A549 (cell line): ENCODE measurements around the gene CBFB. TPM values are rescaled to one million over a fixed set of nuclear protein-coding genes. Genes with fewer than 3 reads are reported as not detected.
A peak's percentile ranks its signal among the peaks of the same experiment; 100 is the strongest.

ENCODE experiments used
- ATAC-seq, 2 experiments: fragments of 200-7000 bp in 1 of 2; fragments of >200 bp in 1 of 2; cut with Nextera tagmentation in 1 of 2; cut with Tn5 transposase in 1 of 2; 3 replicates each; pipeline versions ENCODE4 v1.8.0 to v1.9.1; 2018 to 2020; ENCODE audit warnings: mild to moderate bottlenecking in 1 of 2, moderate library complexity in 1 of 2
- CTCF ChIA-PET: fragments of 300-600 bp; sonication (Branson Sonifier 250); formaldehyde crosslinking; extraction: SDS; loops from one replicate; lab custom pipeline; 2021; ENCODE audit warnings: antibody characterized with exemption, inconsistent platforms; lab: Yijun Ruan, JAX
- POLR2A ChIA-PET: fragments of 350-600 bp; formaldehyde crosslinking; extraction: SDS; loops from one replicate; lab custom pipeline; 2021; ENCODE audit warnings: antibody characterized with exemption, inconsistent platforms; lab: Yijun Ruan, JAX
- DNase-seq, 2 experiments: peaks; one replicate each; pipeline versions ENCODE4 v3.0.0 to v3.0.0-alpha.2; 2011 to 2016; ENCODE audit warnings: low read depth in 1 of 2, low spot score in 1 of 2
- FAIRE-seq: peaks from 2 replicates; lab custom pipeline; 2011; peaks lifted over from hg19 to GRCh38; lab: Jason Lieb, UNC
- H3K27ac ChIP-seq, 2 experiments: fragments of >200 bp; sonication (Bioruptor Twin); formaldehyde crosslinking; 3 replicates each; pipeline ENCODE4 v1.5.1; 2016 to 2017
- H3K4me1 ChIP-seq: fragments of >200 bp; sonication (Bioruptor Twin); formaldehyde crosslinking; 3 replicates; pipeline ENCODE4 v1.6.1; 2016
- H3K4me2 ChIP-seq: fragments of >200 bp; sonication (Bioruptor Twin); formaldehyde crosslinking; 3 replicates; pipeline ENCODE4 v1.6.1; 2016
- H3K4me3 ChIP-seq: fragments of >200 bp; sonication (Bioruptor Twin); formaldehyde crosslinking; 3 replicates; pipeline ENCODE4 v1.5.1; 2016
- H3K9me3 ChIP-seq: fragments of >200 bp; sonication (Bioruptor Twin); formaldehyde crosslinking; 3 replicates; pipeline ENCODE4 v1.6.1; 2016
- ATOH8 ChIP-seq: fragments of 250-450 bp; sonication (Bioruptor Pico); IDR thresholded peaks from 2 replicates; pipeline ENCODE4 v1.5.0; 2020; ENCODE audit warnings: low read depth, mild to moderate bottlenecking, moderate library complexity
- BHLHE40 ChIP-seq: IDR thresholded peaks from 2 replicates; pipeline ENCODE4 v1.6.1; 2012; ENCODE audit warnings: low read depth, low read length, inconsistent platforms
- CBX2 ChIP-seq: fragments of 200-600 bp; sonication (generic); IDR thresholded peaks from 2 replicates; pipeline ENCODE4 v1.6.1; 2016; ENCODE audit warnings: low read depth, mild to moderate bottlenecking, borderline replicate concordance
- CEBPB ChIP-seq, 2 experiments: fragments of >200 bp in 1 of 2; sonication (Bioruptor Twin) in 1 of 2; formaldehyde crosslinking in 1 of 2; IDR thresholded peaks; 2 replicates each; pipeline ENCODE4 v1.6.1; 2012 to 2016
- CHD2 ChIP-seq: fragments of 150-350 bp; IDR thresholded peaks from 2 replicates; pipeline ENCODE4 v1.6.1; 2014; ENCODE audit warnings: low read length; ENCODE audit not compliant: partially characterized antibody
- CHD4 ChIP-seq: fragments of 200-600 bp; sonication (generic); IDR thresholded peaks from 2 replicates; pipeline ENCODE4 v1.6.1; 2016; ENCODE audit warnings: antibody characterized with exemption, mild to moderate bottlenecking, borderline replicate concordance
- CTCF ChIP-seq: fragments of >200 bp; sonication (Bioruptor Twin); formaldehyde crosslinking; IDR thresholded peaks from 3 replicates; pipeline ENCODE4 v1.5.1; 2016
- ELK1 ChIP-seq: fragments of 150-350 bp; IDR thresholded peaks from 2 replicates; pipeline ENCODE4 v1.6.1; 2014; ENCODE audit warnings: low read depth, mild to moderate bottlenecking, low read length
- ESRRA ChIP-seq: fragments of 150-350 bp; IDR thresholded peaks from 2 replicates; pipeline ENCODE4 v1.6.1; 2014; ENCODE audit warnings: mild to moderate bottlenecking, low read length, borderline replicate concordance
- FOSL2 ChIP-seq, 2 experiments: fragments of 450-650 bp in 1 of 2; fragments of >200 bp in 1 of 2; sonication (Bioruptor Twin) in 1 of 2; formaldehyde crosslinking; IDR thresholded peaks; 2 replicates each; pipeline versions ENCODE4 v1.5.0 to v1.6.1; 2016 to 2020; ENCODE audit warnings: mild to moderate bottlenecking in 1 of 2, moderate library complexity in 1 of 2
- HDAC2 ChIP-seq: fragments of 200-600 bp; sonication (generic); IDR thresholded peaks from 2 replicates; pipeline ENCODE4 v1.6.1; 2016
- HES2 ChIP-seq: fragments of >200 bp; sonication (Bioruptor Twin); formaldehyde crosslinking; IDR thresholded peaks from 2 replicates; pipeline ENCODE4 v1.6.1; 2016
- HMGXB4 ChIP-seq: fragments of 250-450 bp; sonication (Bioruptor Pico); IDR thresholded peaks from 2 replicates; pipeline ENCODE4 v1.5.0; 2021; ENCODE audit warnings: mild to moderate bottlenecking, moderate library complexity, borderline replicate concordance
- HOXB13 ChIP-seq: fragments of 250-450 bp; sonication (Bioruptor Pico); IDR thresholded peaks from 2 replicates; pipeline ENCODE4 v1.5.0; 2020; ENCODE audit warnings: low read depth, mild to moderate bottlenecking, moderate library complexity
- JUNB ChIP-seq: fragments of >200 bp; sonication (Bioruptor Twin); formaldehyde crosslinking; IDR thresholded peaks from 2 replicates; pipeline ENCODE4 v1.6.1; 2016
- KDM5A ChIP-seq: fragments of 200-600 bp; sonication (generic); IDR thresholded peaks from 2 replicates; pipeline ENCODE4 v1.6.1; 2016; ENCODE audit warnings: antibody characterized with exemption, mild to moderate bottlenecking
- MAX ChIP-seq: IDR thresholded peaks from 2 replicates; pipeline ENCODE4 v1.6.1; 2012
- MYC ChIP-seq: IDR thresholded peaks from 2 replicates; pipeline ENCODE4 v1.6.1; 2012; ENCODE audit warnings: mild to moderate bottlenecking, inconsistent platforms, low read length, improper control_type of control experiment, borderline replicate concordance
- NFE2L2 ChIP-seq: fragments of 150-350 bp; conservative IDR thresholded peaks from 2 replicates; pipeline ENCODE4 v1.6.1; 2014; ENCODE audit warnings: low read length
- NPAS2 ChIP-seq: fragments of 250-450 bp; sonication (Bioruptor Pico); IDR thresholded peaks from 2 replicates; pipeline ENCODE4 v1.8.0; 2022; ENCODE audit warnings: mild to moderate bottlenecking, moderate library complexity, borderline replicate concordance
- POLR2A ChIP-seq: IDR thresholded peaks from 2 replicates; pipeline ENCODE4 v1.6.1; 2012; ENCODE audit warnings: mild to moderate bottlenecking, low read length
- RFX5 ChIP-seq: fragments of 450-650 bp; IDR thresholded peaks from 2 replicates; pipeline ENCODE4 v1.7.1; 2014; ENCODE audit warnings: antibody characterized with exemption, mild to moderate bottlenecking, moderate library complexity
- TFCP2L1 ChIP-seq: fragments of 250-450 bp; sonication (Bioruptor Pico); IDR thresholded peaks from 2 replicates; pipeline ENCODE4 v1.5.0; 2021; ENCODE audit warnings: mild to moderate bottlenecking
- ZC3H11A ChIP-seq: fragments of 450-650 bp; IDR thresholded peaks from 2 replicates; pipeline ENCODE4 v1.6.1; 2014; ENCODE audit warnings: antibody characterized with exemption, mild to moderate bottlenecking
- ZFP36 ChIP-seq: fragments of 450-650 bp; IDR thresholded peaks from 2 replicates; pipeline ENCODE4 v1.6.1; 2014; ENCODE audit warnings: borderline replicate concordance; ENCODE audit not compliant: partially characterized antibody
- ZNF302 ChIP-seq: fragments of 250-450 bp; sonication (Bioruptor Pico); IDR thresholded peaks from 2 replicates; pipeline ENCODE4 v1.9.0; 2021; ENCODE audit warnings: inconsistent platforms, mild to moderate bottlenecking, moderate library complexity
- ZSCAN20 ChIP-seq: fragments of 250-450 bp; sonication (Bioruptor Pico); IDR thresholded peaks from 2 replicates; pipeline ENCODE4 v1.8.0; 2022; ENCODE audit warnings: mild to moderate bottlenecking, moderate library complexity
- WGBS: methylation state at CpG from one replicate; pipeline ENCODE4 v1.1.6; 2017; ENCODE audit errors: missing lambda C conversion rate; 5-methylcytosine and 5-hydroxymethylcytosine counted together
- polyA plus RNA-seq, 4 experiments: library from polyadenylated mRNA; depleted of rRNA in 3 of 4; stranded (reverse); fragments of >200 nt; fragmentation: RNase III in 1 of 4; extraction: RNeasy Plus Mini Kit Qiagen cat#74134 plus additional on column Dnase treatment in 1 of 4; gene quantifications; 2 replicates in 3 of 4; 3 replicates in 1 of 4; pipeline ENCODE4 v1.2.3, GENCODE V29; 2011 to 2017

CBFB gene
- polyA plus RNA-seq, 2 of the 4 experiments (the other 2 are of a cell fraction) = 27.7 to 61.3 TPM

GRCh38 chr16:66988197-66988788 is 40.7 kb upstream of the CBFB start, which contains the start of gene CES4A:
TSS of gene CES4A (plus strand) at chr16:66988589. CDS start at chr16:66988773, 184 bp downstream.
- CTCF ChIA-PET = interaction anchor here (0.7 to 9.5 kb wide), 6 partner anchors 11 to 182 kb away, joined by 3 to 68 read pairs (median 4); partner anchors contain the start of genes B3GNT9, CES3 and NOL3
- no peak within 1 kb of the TSS for H3K4me3 ChIP-seq
- DNase-seq (no peak), FAIRE-seq (no peak), ATAC-seq (peak; percentile 57 to 60; a peak in 5 of 6 replicates)
- H3K9me3 ChIP-seq = no peaks in the 10 kb centered on the region
- no peak within 1 kb of the TSS for H3K4me2 ChIP-seq
- TF ChIP-seq ZSCAN20 = no peak
- no peak for TF ChIP-seq NFE2L2
- no peak for TF ChIP-seq CTCF
- no peak for TF ChIP-seq MAX
- TF ChIP-seq ATOH8 (CRISPR knock-in tag) = no peak
- no peak for TF ChIP-seq NPAS2 (CRISPR knock-in tag)
- TF ChIP-seq HMGXB4 (CRISPR knock-in tag) = no peak
- no peak for TF ChIP-seq HES2
- TF ChIP-seq FOSL2 (IDR thresholded peaks at IDR 0.05) = no peak
- no peak for TF ChIP-seq FOSL2 (CRISPR knock-in tag; IDR thresholded peaks at IDR 0.05)
- no peak for TF ChIP-seq JUNB
- TF ChIP-seq CHD2 = no peak
- no peak for TF ChIP-seq BHLHE40
- no peak for TF ChIP-seq MYC
- no peak for TF ChIP-seq ELK1
- no peak for TF ChIP-seq CEBPB (IDR thresholded peaks at IDR 0.05)
- 69% methylated on average over 11 of the region's 11 CpGs for WGBS
- peaks cover 4% of the 10 kb centered on the region; the same call in 1 of the 3 replicates for H3K4me1 ChIP-seq
- peak within 1 kb of the TSS; percentile 38 to 44; a peak in 2 of 6 replicates for H3K27ac ChIP-seq
- POLR2A ChIA-PET = no interaction called here

- 35% methylated on average over 2 of the region's 2 CpGs for WGBS
- FAIRE-seq = no peak
- no peak for TF ChIP-seq ZC3H11A
- TF ChIP-seq ZNF302 (CRISPR knock-in tag) = no peak
- TF ChIP-seq HDAC2 = no peak
- no peak for TF ChIP-seq RFX5
- no peak for TF ChIP-seq CHD4
- TF ChIP-seq KDM5A = no peak
- no peak for TF ChIP-seq ZFP36
- no peak for TF ChIP-seq TFCP2L1 (CRISPR knock-in tag)
- TF ChIP-seq ESRRA = no peak
- no peak for TF ChIP-seq POLR2A
- TF ChIP-seq ATOH8 (CRISPR knock-in tag) = no peak
- TF ChIP-seq CBX2 = no peak
- no peak for TF ChIP-seq HMGXB4 (CRISPR knock-in tag)
- no peak for TF ChIP-seq HOXB13 (CRISPR knock-in tag)
Measured at GRCh38 chr16:66991545-66992077, 37.3 kb upstream of the CBFB start.

More at GRCh38 chr16:66991545-66992077, 37.3 kb upstream of the CBFB start:
- ATAC-seq = no peak
- Histone ChIP-seq H3K9me3 (no peaks in the 10 kb centered on the region), H3K4me2 (no peak overlapping the region), H3K27ac (peak overlapping the region in 1 of 2 experiments; percentile 31; a peak in 1 of 6 replicates), H3K4me3 (no peak overlapping the region), H3K4me1 (peaks cover 15% of the 10 kb centered on the region)
- ChIA-PET POLR2A (no interaction called here), CTCF (interaction anchor here (0.9 to 9.5 kb wide), 13 partner anchors 14 to 198 kb away, joined by 3 to 68 read pairs (median 4); partner anchors contain the start of genes EXOC3L1, NOL3 and TRADD)
- DNase-seq = no peak
